H1 (cell line): Measurements from ENCODE around the gene METRNL. TPM values are rescaled to one million over a fixed set of nuclear protein-coding genes. Genes with fewer than 3 reads are reported as not detected.

Experiments
- CTCF ChIA-PET: fragments of 300-600 bp; sonication (Branson Sonifier 250); formaldehyde crosslinking; loops from one replicate; lab custom pipeline; 2021; ENCODE audit not compliant: partially characterized antibody; lab: Charles Lee
- POLR2A ChIA-PET: fragments of 300-600 bp; sonication (Branson Sonifier 250); formaldehyde crosslinking; loops from one replicate; lab custom pipeline; 2021; ENCODE audit warnings: inconsistent platforms; ENCODE audit not compliant: partially characterized antibody; lab: Charles Lee
- DNase-seq, 2 experiments: peaks; one replicate each; pipeline versions ENCODE4 v3.0.0 to v3.0.0-alpha.2; 2010 to 2022; ENCODE audit warnings: low spot score in 2 of 2, low read depth in 1 of 2, mixed read lengths in 1 of 2
- FAIRE-seq: peaks from 2 replicates; lab custom pipeline; 2011; peaks lifted over from hg19 to GRCh38; lab: Jason Lieb, UNC
- H2AFZ ChIP-seq: 2 replicates; pipeline ENCODE4 v1.8.1; 2012; ENCODE audit warnings: low read length, inconsistent platforms
- H2AK5ac ChIP-seq: 2 replicates; pipeline ENCODE4 v1.6.1; 2013; ENCODE audit warnings: low read depth, low read length
- H2BK120ac ChIP-seq: replicated peaks from 2 replicates; pipeline ENCODE3; 2013; ENCODE audit warnings: low read depth, low read length, inconsistent platforms
- H2BK12ac ChIP-seq: 2 replicates; pipeline ENCODE4 v1.6.1; 2013; ENCODE audit warnings: low read depth, low read length
- H2BK15ac ChIP-seq: 2 replicates; pipeline ENCODE4 v1.6.1; 2013; ENCODE audit warnings: low read length
- H2BK20ac ChIP-seq: 2 replicates; pipeline ENCODE4 v1.6.1; 2013; ENCODE audit warnings: low read length
- H2BK5ac ChIP-seq: 2 replicates; pipeline ENCODE4 v1.6.1; 2013; ENCODE audit warnings: low read depth, low read length
- H3K14ac ChIP-seq: 2 replicates; pipeline ENCODE4 v1.6.1; 2013; ENCODE audit warnings: inconsistent platforms; ENCODE audit not compliant: insufficient read length
- H3K18ac ChIP-seq: 2 replicates; pipeline ENCODE4 v1.6.1; 2013; ENCODE audit warnings: low read length; ENCODE audit errors: extremely low read depth
- H3K23ac ChIP-seq: 2 replicates; pipeline ENCODE4 v1.6.1; 2013; ENCODE audit warnings: inconsistent platforms; ENCODE audit not compliant: insufficient read length
- H3K23me2 ChIP-seq: 2 replicates; pipeline ENCODE4 v1.6.1; 2013; ENCODE audit warnings: low read depth, low read length
- H3K27ac ChIP-seq: 2 replicates; pipeline ENCODE4 v1.6.1; 2011; ENCODE audit warnings: low read depth, low read length, inconsistent platforms
- H3K27me3 ChIP-seq, 4 experiments: replicated peaks in 1 of 4; 1 replicate in 1 of 4; 2 replicates in 3 of 4; pipeline versions ENCODE4 v1.6.1 to v1.8.1; 2011 to 2013; ENCODE audit warnings: low read length in 3 of 4, mild to moderate bottlenecking in 3 of 4, inconsistent platforms in 2 of 4, mixed read lengths in 2 of 4, moderate library complexity in 1 of 4; ENCODE audit not compliant: control insufficient read depth in 3 of 4, insufficient read depth in 3 of 4; ENCODE audit errors: extremely low read depth in 1 of 4
- H3K36me3 ChIP-seq, 4 experiments: 2 replicates each; pipeline versions ENCODE4 v1.6.1 to v1.8.1; 2011 to 2013; ENCODE audit warnings: mild to moderate bottlenecking in 4 of 4, low read length in 3 of 4, moderate library complexity in 2 of 4, control low read depth in 1 of 4, inconsistent platforms in 1 of 4; ENCODE audit not compliant: insufficient read depth in 4 of 4, control insufficient read depth in 2 of 4
- H3K4ac ChIP-seq: replicated peaks from 2 replicates; pipeline ENCODE3; 2013; ENCODE audit warnings: low read length, low read depth, mixed read lengths, inconsistent platforms; ENCODE audit not compliant: insufficient read length
- H3K4me1 ChIP-seq, 4 experiments: replicated peaks in 1 of 4; 1 replicate in 1 of 4; 2 replicates in 3 of 4; pipeline versions ENCODE4 v1.6.1 to v1.8.1; 2011 to 2013; ENCODE audit warnings: low read length in 3 of 4, inconsistent platforms in 2 of 4, mixed read lengths in 1 of 4; ENCODE audit not compliant: insufficient read depth in 4 of 4, control insufficient read depth in 3 of 4
- H3K4me2 ChIP-seq, 2 experiments: 2 replicates each; pipeline versions ENCODE4 v1.6.1 to v1.8.1; 2011 to 2013; ENCODE audit warnings: low read depth in 2 of 2, low read length in 2 of 2, control low read depth in 1 of 2, inconsistent platforms in 1 of 2, mild to moderate bottlenecking in 1 of 2; ENCODE audit not compliant: insufficient read depth in 1 of 2
- H3K4me3 ChIP-seq, 4 experiments: fragments of 200-600, 300-600 bp in 1 of 4; sonication (generic), shearing (Covaris generic), sonication (Bioruptor Twin) in 1 of 4; 2 replicates each; pipeline versions ENCODE4 v1.5.1 to v1.8.1; 2011 to 2016; ENCODE audit warnings: low read length in 4 of 4, low read depth in 3 of 4, control low read depth in 2 of 4, inconsistent platforms in 2 of 4, mild to moderate bottlenecking in 2 of 4, mixed read lengths in 1 of 4, moderate library complexity in 1 of 4; ENCODE audit not compliant: insufficient read depth in 2 of 4; ENCODE audit errors: extremely low read depth in 1 of 4
- H3K56ac ChIP-seq: replicated peaks from 2 replicates; pipeline ENCODE3; 2013; ENCODE audit warnings: low read depth, mild to moderate bottlenecking, mixed read lengths, low read length, inconsistent platforms; ENCODE audit not compliant: insufficient read length
- H3K79me1 ChIP-seq: 2 replicates; pipeline ENCODE4 v1.6.1; 2013; ENCODE audit warnings: low read depth, low read length, control low read depth
- H3K79me2 ChIP-seq, 2 experiments: 2 replicates each; pipeline versions ENCODE4 v1.6.1 to v1.8.1; 2012 to 2013; ENCODE audit warnings: low read length in 2 of 2, mild to moderate bottlenecking in 2 of 2, inconsistent platforms in 1 of 2; ENCODE audit not compliant: insufficient read depth in 2 of 2, control insufficient read depth in 1 of 2
- H3K9ac ChIP-seq, 4 experiments: replicated peaks in 1 of 4; 1 replicate in 1 of 4; 2 replicates in 3 of 4; pipeline versions ENCODE4 v1.6.1 to v1.8.1; 2011 to 2013; ENCODE audit warnings: low read depth in 3 of 4, low read length in 3 of 4, control low read depth in 2 of 4, mild to moderate bottlenecking in 2 of 4, moderate library complexity in 2 of 4, inconsistent platforms in 1 of 4; ENCODE audit errors: extremely low read depth in 1 of 4
- H3K9me3 ChIP-seq, 2 experiments: 2 replicates each; pipeline versions ENCODE4 v1.6.1 to v1.8.1; 2012 to 2013; ENCODE audit warnings: mild to moderate bottlenecking in 2 of 2, moderate library complexity in 2 of 2, control low read depth in 1 of 2, inconsistent platforms in 1 of 2, low read depth in 1 of 2, low read length in 1 of 2, mixed read lengths in 1 of 2; ENCODE audit not compliant: insufficient read depth in 2 of 2
- H4K20me1 ChIP-seq, 2 experiments: replicated peaks in 1 of 2; 2 replicates each; pipeline versions ENCODE3 to v1.8.1; 2011 to 2013; ENCODE audit warnings: inconsistent platforms in 2 of 2, low read length in 2 of 2, mild to moderate bottlenecking in 1 of 2; ENCODE audit not compliant: insufficient read depth in 2 of 2, control insufficient read depth in 1 of 2
- H4K5ac ChIP-seq: 2 replicates; pipeline ENCODE4 v1.6.1; 2013; ENCODE audit warnings: low read length, low read depth, mixed read lengths, inconsistent platforms; ENCODE audit not compliant: insufficient read length
- H4K8ac ChIP-seq: 2 replicates; pipeline ENCODE4 v1.8.0; 2013; ENCODE audit warnings: mild to moderate bottlenecking, moderate library complexity, low read length, inconsistent platforms; ENCODE audit not compliant: insufficient read depth; ENCODE audit errors: extremely low read depth
- H4K91ac ChIP-seq: replicated peaks from 2 replicates; pipeline ENCODE3; 2013; ENCODE audit warnings: low read length, mixed read lengths, inconsistent platforms; ENCODE audit not compliant: insufficient read length
- BACH1 ChIP-seq: IDR thresholded peaks from 2 replicates; pipeline ENCODE4 v1.6.1; 2012; ENCODE audit warnings: low read length, improper control_type of control experiment
- CEBPB ChIP-seq: IDR thresholded peaks from 2 replicates; pipeline ENCODE4 v1.6.1; 2012; ENCODE audit warnings: low read depth, low read length
- CHD1 ChIP-seq: IDR thresholded peaks from 2 replicates; pipeline ENCODE4 v1.6.1; 2012; ENCODE audit warnings: low read depth, low read length, improper control_type of control experiment
- EGR1 ChIP-seq: IDR thresholded peaks from 2 replicates; pipeline ENCODE4 v1.6.1; 2011; ENCODE audit warnings: low read depth, low read length, borderline replicate concordance
- EZH2 ChIP-seq: fragments of 200-600 bp; sonication (generic); IDR thresholded peaks from 2 replicates; pipeline ENCODE4 v1.7.1; 2012; ENCODE audit warnings: low read depth, mild to moderate bottlenecking, moderate library complexity, low read length, inconsistent platforms; ENCODE audit not compliant: severe bottlenecking
- FOSL1 ChIP-seq: IDR thresholded peaks from 2 replicates; pipeline ENCODE4 v1.6.1; 2011; ENCODE audit warnings: mild to moderate bottlenecking, low read depth, low read length, moderate library complexity; ENCODE audit not compliant: insufficient read depth
- KDM1A ChIP-seq: fragments of 200-600, 300-600 bp; sonication (generic); IDR thresholded peaks from 2 replicates; pipeline ENCODE4 v1.7.1; 2016; ENCODE audit warnings: mild to moderate bottlenecking, low read length, borderline replicate concordance
- KDM4A ChIP-seq: IDR thresholded peaks from one replicate; pipeline ENCODE4 v1.7.1; 2012; ENCODE audit warnings: low read depth, mild to moderate bottlenecking, moderate library complexity, low read length, inconsistent platforms; ENCODE audit not compliant: severe bottlenecking
- POLR2A ChIP-seq, 2 experiments: IDR thresholded peaks; 1 replicate in 1 of 2; 2 replicates in 1 of 2; pipeline ENCODE4 v1.6.1; 2011; ENCODE audit warnings: low read depth in 2 of 2, low read length in 2 of 2, mild to moderate bottlenecking in 2 of 2; ENCODE audit errors: control extremely low read depth in 1 of 2
- RFX5 ChIP-seq: IDR thresholded peaks from 2 replicates; pipeline ENCODE4 v1.6.1; 2011; ENCODE audit warnings: low read depth, low read length, improper control_type of control experiment, borderline replicate concordance
- SP1 ChIP-seq: IDR thresholded peaks from 2 replicates; pipeline ENCODE4 v1.6.1; 2011; ENCODE audit warnings: low read depth, low read length
- TAF7 ChIP-seq: optimal IDR thresholded peaks from 2 replicates; pipeline ENCODE3; 2011; ENCODE audit warnings: low read depth, mild to moderate bottlenecking, inconsistent platforms, low read length, moderate library complexity, borderline replicate concordance
- TEAD4 ChIP-seq: IDR thresholded peaks from 2 replicates; pipeline ENCODE4 v1.6.1; 2012; ENCODE audit warnings: low read depth, low read length, inconsistent platforms, mixed read lengths
- WGBS, 2 experiments: shearing (Covaris generic) in 1 of 2; methylation state at CpG; one replicate each; pipeline versions ENCODE4 v1.1.6 to v1.1.7; 2013 to 2015; ENCODE audit warnings: low lambda C conversion rate in 2 of 2, mixed read lengths in 2 of 2, inconsistent platforms in 1 of 2, low coverage in 1 of 2, missing lambda C conversion rate in 1 of 2; ENCODE audit not compliant: insufficient replicate concordance in 2 of 2, insufficient coverage in 1 of 2, insufficient read length in 1 of 2; ENCODE audit errors: extremely low coverage in 1 of 2, missing lambda C conversion rate in 1 of 2; 5-methylcytosine and 5-hydroxymethylcytosine counted together
- polyA plus RNA-seq, 7 experiments: library from polyadenylated mRNA; depleted of rRNA in 3 of 7; stranded (reverse) in 5 of 7; unstranded in 2 of 7; fragments of >200 nt in 5 of 7; fragments of 200-250 nt in 2 of 7; gene quantifications; 1 replicate in 5 of 7; 2 replicates in 1 of 7; 4 replicates in 1 of 7; pipeline versions ENCODE4 v1.2.1 to v1.2.3, GENCODE V29; 2011 to 2013; ENCODE audit warnings: missing spikeins in 2 of 7, mixed read lengths in 2 of 7
- total RNA-seq: library from RNA; stranded (reverse); fragmentation: NEBNext Ultra II Directional; extraction: Animal tissue kit (Norgen Biotek cat#: 25700); gene quantifications from 2 replicates; pipeline ENCODE4 v1.2.1, GENCODE V29; 2021
- TF ChIP-seq, protein P1 (sequence below): IDR thresholded peaks from 2 replicates; pipeline ENCODE4 v1.6.1; 2012; ENCODE audit warnings: inconsistent platforms

Gene METRNL
- total and polyA plus RNA-seq, 2 of the 8 experiments (the other 6 are each of a cell fraction or from before 2014, with no cell fraction given), result 13.9 to 14.2 TPM

DNA sequence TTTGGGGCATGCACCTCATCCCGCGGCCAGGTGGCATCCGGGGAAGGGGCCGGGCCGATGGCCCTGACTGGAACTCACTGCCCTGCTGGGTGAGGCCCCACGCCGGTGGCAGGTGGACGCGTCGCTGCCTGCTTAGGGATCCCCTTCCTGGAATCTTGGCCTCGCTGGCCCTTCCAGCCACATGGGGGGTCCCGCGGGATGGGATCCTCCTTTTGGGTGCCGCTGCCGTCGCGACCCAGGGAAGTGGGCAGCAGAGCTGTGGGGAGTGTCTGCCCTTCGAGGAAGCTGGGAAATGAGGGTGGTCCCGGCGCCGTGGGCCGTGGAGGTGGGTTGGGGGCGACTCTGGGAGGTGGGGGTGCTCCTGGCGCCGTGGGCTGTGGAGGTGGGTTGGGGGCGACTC is 12.8 kb downstream of the METRNL start:
- Histone ChIP-seq H3K23me2 (no peaks in the 10 kb centered on the region), H4K20me1 (peaks cover 0 to 4% of the 10 kb centered on the region in 2 experiments), H4K5ac (no peak overlapping the region), H3K79me2 (0 out of 4 replicates have a peak, but pooled peaks cover 0 to under 1% of the 10 kb centered on the region in 2 experiments), H3K79me1 (no peaks in the 10 kb centered on the region; the same call in 1 of the 2 replicates), H3K18ac (no peak overlapping the region), H3K4me3 (no peak overlapping the region), H3K23ac (no peak overlapping the region), H2AK5ac (no peak overlapping the region), H4K8ac (no peak overlapping the region), H4K91ac (no peak overlapping the region), H3K9ac (no peak overlapping the region), H3K36me3 (peaks cover 3 to 18% (median 6%) of the 10 kb centered on the region in 4 experiments; a peak in 4 of 8 replicates), H2BK5ac (no peak overlapping the region), H3K27ac (no peak overlapping the region), H2BK20ac (no peak overlapping the region), H3K27me3 (no peaks in the 10 kb centered on the region), H3K56ac (no peak overlapping the region), H3K9me3 (no peaks in the 10 kb centered on the region; a peak in 1 of 4 replicates), H3K14ac (no peak overlapping the region), H2AFZ (no peak overlapping the region), H2BK120ac (no peak overlapping the region), H3K4me2 (no peak overlapping the region), H3K4ac (no peak overlapping the region), H3K4me1 (peaks cover 0 to 25% (median 0%) of the 10 kb centered on the region in 4 experiments; a peak in 4 of 7 replicates), H2BK15ac (no peak overlapping the region), H2BK12ac (no peak overlapping the region)
- POLR2A ChIA-PET, result interaction anchor here (0.7 kb wide), 1 partner anchor 9 kb away, joined by 3 read pairs; no protein-coding TSS in a partner anchor
- FAIRE-seq (no peak), DNase-seq (no peak)
- 96% methylated on average over 17 of the region's 26 CpGs; no CpG with 5 or more reads in 1 of the 2 experiments for WGBS, 2 experiments
- CTCF ChIA-PET, result interaction anchor here (1.1 kb wide), 1 partner anchor 63 kb away, joined by 3 read pairs; no protein-coding TSS in a partner anchor
- TF ChIP-seq BACH1 (no peak), SP1 (no peak), KDM4A (no peak), EZH2 (no peak), CEBPB (no peak), KDM1A (no peak), RFX5 (no peak), EGR1 (no peak), TAF7 (no peak), CHD1 (no peak), POLR2A (IDR thresholded peaks at IDR 0.05; ENCODE audit: control extremely low read depth in 1 of 2, low read depth in 2 of 2, low read length in 2 of 2) (no peak), FOSL1 (no peak), TEAD4 (no peak)
- TF ChIP-seq, protein P1, sequence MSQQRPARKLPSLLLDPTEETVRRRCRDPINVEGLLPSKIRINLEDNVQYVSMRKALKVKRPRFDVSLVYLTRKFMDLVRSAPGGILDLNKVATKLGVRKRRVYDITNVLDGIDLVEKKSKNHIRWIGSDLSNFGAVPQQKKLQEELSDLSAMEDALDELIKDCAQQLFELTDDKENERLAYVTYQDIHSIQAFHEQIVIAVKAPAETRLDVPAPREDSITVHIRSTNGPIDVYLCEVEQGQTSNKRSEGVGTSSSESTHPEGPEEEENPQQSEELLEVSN, result no peak
